HepG2 (cell line): ENCODE results near the gene KAT6B. TPM values are rescaled to one million over a fixed set of nuclear protein-coding genes. Genes with fewer than 3 reads are reported as not detected.

Experiments used
- ATAC-seq: fragments of 200-7000 bp; cut with Tn5 transposase; 3 replicates; pipeline ENCODE4 v1.9.1; 2020; ENCODE audit warnings: mild to moderate bottlenecking, moderate library complexity
- BruUV-seq: library from RNA; stranded (reverse); fragments of 400-500 nt; replicated peaks from 2 replicates; lab custom pipeline; 2021; lab: Mats Ljungman, UMichigan
- CTCF ChIA-PET: fragments of 300-600 bp; formaldehyde crosslinking; extraction: SDS; loops from one replicate; lab custom pipeline; 2021; ENCODE audit warnings: low total read pairs, inconsistent platforms, low intra/inter-chr PET ratio; lab: Yijun Ruan, JAX
- POLR2A ChIA-PET: fragments of 350-600 bp; sonication (Branson Sonifier 250); formaldehyde crosslinking; loops from one replicate; lab custom pipeline; 2020; ENCODE audit warnings: antibody characterized with exemption, inconsistent platforms; lab: Yijun Ruan, JAX
- DNase-seq: peaks from one replicate; pipeline ENCODE4 v3.0.0-alpha.2; 2015; ENCODE audit warnings: low spot score
- FAIRE-seq: peaks from 3 replicates; lab custom pipeline; 2011; peaks lifted over from hg19 to GRCh38; lab: Jason Lieb, UNC
- H2AFZ ChIP-seq: one replicate; pipeline ENCODE4 v1.6.1; 2011; ENCODE audit warnings: low read length, inconsistent platforms
- H3K27ac ChIP-seq: fragments of 300-600 bp; 3 replicates; pipeline ENCODE4 v1.8.0; 2011; ENCODE audit warnings: mixed run types, mild to moderate bottlenecking, mixed read lengths, low read length, inconsistent platforms; ENCODE audit not compliant: insufficient read depth; ENCODE audit errors: extremely low read length
- H3K27me3 ChIP-seq, 2 experiments: fragments of 200-600 bp in 1 of 2; 2 replicates in 1 of 2; 3 replicates in 1 of 2; pipeline versions ENCODE4 v1.6.0 to v1.8.0; 2011; ENCODE audit warnings: low read length in 2 of 2, mild to moderate bottlenecking in 2 of 2, moderate library complexity in 2 of 2, inconsistent platforms in 1 of 2; ENCODE audit not compliant: insufficient read depth in 2 of 2, control insufficient read depth in 1 of 2
- H3K36me3 ChIP-seq, 2 experiments: fragments of 200-600 bp in 1 of 2; replicated peaks in 1 of 2; 2 replicates in 1 of 2; 3 replicates in 1 of 2; pipeline versions ENCODE4 v1.5.1 to v1.8.0; 2011; ENCODE audit warnings: low read length in 2 of 2, inconsistent platforms in 1 of 2; ENCODE audit not compliant: insufficient read depth in 2 of 2, control insufficient read depth in 1 of 2
- H3K4me1 ChIP-seq: 2 replicates; pipeline ENCODE4 v1.5.1; 2012; ENCODE audit warnings: low read length, inconsistent platforms; ENCODE audit not compliant: insufficient read depth
- H3K4me2 ChIP-seq: 2 replicates; pipeline ENCODE4 v1.6.0; 2011; ENCODE audit warnings: low read depth, low read length, inconsistent platforms
- H3K4me3 ChIP-seq, 3 experiments: fragments of 200-600 bp in 1 of 3; sonication (generic), shearing (Covaris generic) in 1 of 3; replicated peaks in 1 of 3; 2 replicates each; pipeline ENCODE4 v1.5.1; 2011 to 2016; ENCODE audit warnings: low read length in 3 of 3, inconsistent platforms in 2 of 3, low read depth in 2 of 3, mild to moderate bottlenecking in 2 of 3, control low read depth in 1 of 3, mixed read lengths in 1 of 3; ENCODE audit not compliant: insufficient read depth in 1 of 3
- H3K79me2 ChIP-seq: one replicate; pipeline ENCODE4 v1.6.1; 2011; ENCODE audit warnings: low read length, inconsistent platforms; ENCODE audit not compliant: insufficient read depth
- H3K9ac ChIP-seq: 2 replicates; pipeline ENCODE4 v1.6.0; 2011; ENCODE audit warnings: mild to moderate bottlenecking, low read depth, low read length, inconsistent platforms; ENCODE audit not compliant: insufficient read depth
- H3K9me3 ChIP-seq: 2 replicates; pipeline ENCODE4 v1.5.1; 2012; ENCODE audit warnings: mild to moderate bottlenecking, low read length
- H4K20me1 ChIP-seq: 2 replicates; pipeline ENCODE4 v1.6.0; 2011; ENCODE audit warnings: inconsistent platforms, mild to moderate bottlenecking, low read length, moderate library complexity; ENCODE audit not compliant: insufficient read depth
- ARHGAP35 ChIP-seq: sonication (generic); formaldehyde crosslinking; IDR thresholded peaks from 2 replicates; pipeline ENCODE4 v1.9.0; 2022; ENCODE audit warnings: mild to moderate bottlenecking, inconsistent platforms, moderate library complexity, missing genetic modification reagents, borderline replicate concordance
- ARNT2 ChIP-seq: sonication (generic); formaldehyde crosslinking; IDR thresholded peaks from 2 replicates; pipeline ENCODE4 v1.8.0; 2022; ENCODE audit warnings: mild to moderate bottlenecking, low read depth, missing genetic modification reagents, moderate library complexity
- ELF1 ChIP-seq: sonication (generic); formaldehyde crosslinking; IDR thresholded peaks from 2 replicates; pipeline ENCODE4 v1.4.0; 2020; ENCODE audit warnings: missing genetic modification reagents
- KDM1A ChIP-seq: IDR thresholded peaks from 2 replicates; pipeline ENCODE4 v1.6.1; 2016; ENCODE audit warnings: missing compliant biosample characterization
- MIER3 ChIP-seq: IDR thresholded peaks from 2 replicates; pipeline ENCODE4 v1.6.1; 2016; ENCODE audit warnings: missing compliant biosample characterization, borderline replicate concordance
- MTA1 ChIP-seq: sonication (generic); formaldehyde crosslinking; IDR thresholded peaks from 2 replicates; pipeline ENCODE4 v1.4.0; 2020; ENCODE audit warnings: missing genetic modification reagents, mild to moderate bottlenecking, borderline replicate concordance
- PHF8 ChIP-seq: sonication (generic); formaldehyde crosslinking; IDR thresholded peaks from 2 replicates; pipeline ENCODE4 v1.5.0; 2020; ENCODE audit warnings: missing genetic modification reagents
- POLR2AphosphoS2 ChIP-seq: IDR thresholded peaks from 2 replicates; pipeline ENCODE4 v1.6.1; 2011; ENCODE audit warnings: low read depth, low read length, improper control_type of control experiment
- STAG1 ChIP-seq: sonication (generic); formaldehyde crosslinking; IDR thresholded peaks from 2 replicates; pipeline ENCODE4 v1.4.0; 2020; ENCODE audit warnings: missing genetic modification reagents
- STAT5B ChIP-seq: sonication (generic); formaldehyde crosslinking; IDR thresholded peaks from 2 replicates; pipeline ENCODE4 v1.4.0; 2020; ENCODE audit warnings: missing genetic modification reagents
- YY1 ChIP-seq: IDR thresholded peaks from 2 replicates; pipeline ENCODE4 v1.6.1; 2011; ENCODE audit warnings: low read length, low read depth, moderate library complexity, mild to moderate bottlenecking; ENCODE audit not compliant: insufficient read depth, insufficient replicate concordance
- ZNF468 ChIP-seq: sonication (generic); formaldehyde crosslinking; IDR thresholded peaks from 2 replicates; pipeline ENCODE4 v1.8.0; 2022; ENCODE audit warnings: mild to moderate bottlenecking, moderate library complexity, missing genetic modification reagents
- ZNF709 ChIP-seq: sonication (generic); formaldehyde crosslinking; IDR thresholded peaks from 2 replicates; pipeline ENCODE4 v1.5.0; 2020; ENCODE audit warnings: mild to moderate bottlenecking, missing genetic modification reagents
- ZNF781 ChIP-seq: sonication (generic); formaldehyde crosslinking; IDR thresholded peaks from 2 replicates; pipeline ENCODE4 v1.5.1; 2020; ENCODE audit warnings: borderline replicate concordance, mild to moderate bottlenecking, missing genetic modification reagents; ENCODE audit errors: not compliant biosample characterization
- WGBS: methylation state at CpG from one replicate; pipeline ENCODE4 v1.1.6; 2017; ENCODE audit warnings: low lambda C conversion rate; 5-methylcytosine and 5-hydroxymethylcytosine counted together
- in situ Hi-C: cut with HindIII; loops from 2 replicates; pipeline ENCODE4 v1.10.0; 2017; ENCODE audit warnings: low pct_unique_long_range_greater_than_20kb; ENCODE audit not compliant: extremely low pct_ligation_motif_present
- intact Hi-C: fragments of 100-400 bp; cut with micrococcal nuclease; formaldehyde crosslinking; loops from one replicate; pipeline ENCODE4 v1.10.0; 2022; ENCODE audit not compliant: unreplicated experiment
- polyA plus RNA-seq, 8 experiments: library from polyadenylated mRNA; depleted of rRNA in 3 of 8; stranded (reverse) in 7 of 8; unstranded in 1 of 8; fragments of >200 nt; fragmentation: Illumina TruSeq in 4 of 8; extraction: Trizol in 4 of 8; gene quantifications; 2 replicates each; pipeline versions ENCODE4 v1.2.1 to v1.2.3, GENCODE V29; 2011 to 2016; ENCODE audit warnings: low read depth in 4 of 8, missing spikeins in 1 of 8, mixed read lengths in 1 of 8; ENCODE audit not compliant: insufficient read depth in 1 of 8
- total RNA-seq, 5 experiments: library from RNA; depleted of rRNA; stranded (reverse); fragments of >200 nt; fragmentation: Illumina TruSeq; extraction: Trizol; gene quantifications; 2 replicates each; pipeline ENCODE4 v1.2.3, GENCODE V29; 2016; ENCODE audit warnings: low read depth in 1 of 5
- TF ChIP-seq, protein P1 (sequence below): sonication (generic); formaldehyde crosslinking; conservative IDR thresholded peaks from 2 replicates; pipeline ENCODE4 v1.4.0; 2020; ENCODE audit warnings: missing genetic modification reagents
- TF ChIP-seq, protein P2 (sequence below): IDR thresholded peaks from 2 replicates; pipeline ENCODE4 v1.6.1; 2016; ENCODE audit warnings: missing biosample characterization, missing genetic modification reagents, low read depth
- TF ChIP-seq, protein P3 (sequence below): sonication (generic); formaldehyde crosslinking; IDR thresholded peaks from 2 replicates; pipeline ENCODE4 v1.8.0; 2023; ENCODE audit warnings: mild to moderate bottlenecking, missing genetic modification reagents
- TF ChIP-seq, protein P4 (sequence below): sonication (generic); formaldehyde crosslinking; IDR thresholded peaks from 2 replicates; pipeline ENCODE4 v1.4.0; 2020; ENCODE audit warnings: missing genetic modification reagents
- TF ChIP-seq, protein P5 (sequence below): sonication (generic); formaldehyde crosslinking; IDR thresholded peaks from 2 replicates; pipeline ENCODE4 v1.4.0; 2020; ENCODE audit warnings: mild to moderate bottlenecking, missing genetic modification reagents

The KAT6B gene
- total and polyA plus RNA-seq, 2 of the 13 experiments (the other 11 are each of a cell fraction or from before 2014, with no cell fraction given), result 3.0 to 9.5 TPM

DNA sequence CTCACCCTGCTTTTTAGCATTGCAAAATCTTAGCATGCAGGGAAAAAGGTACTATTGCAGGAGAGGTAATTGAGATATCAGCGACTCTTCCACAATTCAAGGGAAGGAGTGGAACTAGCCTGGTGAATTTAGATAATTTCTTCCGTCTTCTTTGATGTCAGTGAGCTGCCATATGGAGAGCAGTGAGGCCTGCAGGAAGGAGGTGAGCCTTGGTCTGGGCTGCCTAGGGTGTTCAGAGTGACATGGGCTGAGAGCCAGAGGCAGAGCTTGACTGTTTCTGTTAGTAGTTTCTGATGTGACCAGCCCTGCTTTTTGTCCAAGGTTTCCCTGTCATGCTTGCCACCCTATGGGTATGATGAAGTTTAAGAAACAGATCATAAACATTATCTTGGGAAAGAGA is 28.6 kb downstream of the KAT6B start:
- no TSS peak for BruUV-seq
- ATAC-seq, result no peak
- Histone ChIP-seq H3K79me2 (peaks cover 10% of the 10 kb centered on the region), H3K27ac (no peak overlapping the region), H3K9me3 (no peaks in the 10 kb centered on the region), H2AFZ (no peak overlapping the region), H3K27me3 (no peaks in the 10 kb centered on the region), H3K9ac (no peak overlapping the region), H3K36me3 (no peaks in the 10 kb centered on the region), H3K4me3 (no peak overlapping the region), H3K4me2 (no peak overlapping the region), H3K4me1 (no peaks in the 10 kb centered on the region), H4K20me1 (no peaks in the 10 kb centered on the region)
- TF ChIP-seq MIER3 (CRISPR knock-in tag) (no peak), ARHGAP35 (CRISPR knock-in tag) (no peak), MTA1 (CRISPR knock-in tag) (no peak), ELF1 (CRISPR knock-in tag) (no peak), YY1 (no peak), KDM1A (CRISPR knock-in tag) (no peak), ARNT2 (CRISPR knock-in tag) (no peak), POLR2AphosphoS2 (no peak), ZNF781 (CRISPR knock-in tag) (no peak), PHF8 (CRISPR knock-in tag) (no peak), ZNF709 (CRISPR knock-in tag) (no peak), ZNF468 (CRISPR knock-in tag) (no peak), STAT5B (CRISPR knock-in tag) (no peak), STAG1 (CRISPR knock-in tag) (no peak)
- TF ChIP-seq, protein P1, sequence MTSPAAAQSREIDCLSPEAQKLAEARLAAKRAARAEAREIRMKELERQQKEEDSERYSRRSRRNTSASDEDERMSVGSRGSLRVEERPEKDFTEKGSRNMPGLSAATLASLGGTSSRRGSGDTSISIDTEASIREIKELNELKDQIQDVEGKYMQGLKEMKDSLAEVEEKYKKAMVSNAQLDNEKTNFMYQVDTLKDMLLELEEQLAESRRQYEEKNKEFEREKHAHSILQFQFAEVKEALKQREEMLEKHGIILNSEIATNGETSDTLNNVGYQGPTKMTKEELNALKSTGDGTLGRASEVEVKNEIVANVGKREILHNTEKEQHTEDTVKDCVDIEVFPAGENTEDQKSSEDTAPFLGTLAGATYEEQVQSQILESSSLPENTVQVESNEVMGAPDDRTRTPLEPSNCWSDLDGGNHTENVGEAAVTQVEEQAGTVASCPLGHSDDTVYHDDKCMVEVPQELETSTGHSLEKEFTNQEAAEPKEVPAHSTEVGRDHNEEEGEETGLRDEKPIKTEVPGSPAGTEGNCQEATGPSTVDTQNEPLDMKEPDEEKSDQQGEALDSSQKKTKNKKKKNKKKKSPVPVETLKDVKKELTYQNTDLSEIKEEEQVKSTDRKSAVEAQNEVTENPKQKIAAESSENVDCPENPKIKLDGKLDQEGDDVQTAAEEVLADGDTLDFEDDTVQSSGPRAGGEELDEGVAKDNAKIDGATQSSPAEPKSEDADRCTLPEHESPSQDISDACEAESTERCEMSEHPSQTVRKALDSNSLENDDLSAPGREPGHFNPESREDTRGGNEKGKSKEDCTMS (CRISPR knock-in tag), result no peak
- TF ChIP-seq, protein P2, sequence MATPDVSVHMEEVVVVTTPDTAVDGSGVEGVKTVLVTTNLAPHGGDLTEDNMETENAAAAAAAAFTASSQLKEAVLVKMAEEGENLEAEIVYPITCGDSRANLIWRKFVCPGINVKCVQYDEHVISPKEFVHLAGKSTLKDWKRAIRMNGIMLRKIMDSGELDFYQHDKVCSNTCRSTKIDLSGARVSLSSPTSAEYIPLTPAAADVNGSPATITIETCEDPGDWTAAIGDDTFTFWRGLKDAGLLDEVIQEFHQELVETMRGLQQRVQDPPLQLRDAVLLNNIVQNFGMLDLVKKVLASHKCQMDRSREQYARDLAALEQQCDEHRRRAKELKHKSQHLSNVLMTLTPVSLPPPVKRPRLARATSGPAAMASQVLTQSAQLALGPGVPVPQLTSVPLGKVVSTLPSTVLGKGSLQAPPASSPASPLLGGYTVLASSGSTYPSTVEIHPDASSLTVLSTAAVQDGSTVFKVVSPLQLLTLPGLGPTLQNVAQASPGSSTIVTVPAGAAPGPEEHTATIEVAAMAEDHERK (CRISPR knock-in tag), result no peak
- TF ChIP-seq, protein P3, sequence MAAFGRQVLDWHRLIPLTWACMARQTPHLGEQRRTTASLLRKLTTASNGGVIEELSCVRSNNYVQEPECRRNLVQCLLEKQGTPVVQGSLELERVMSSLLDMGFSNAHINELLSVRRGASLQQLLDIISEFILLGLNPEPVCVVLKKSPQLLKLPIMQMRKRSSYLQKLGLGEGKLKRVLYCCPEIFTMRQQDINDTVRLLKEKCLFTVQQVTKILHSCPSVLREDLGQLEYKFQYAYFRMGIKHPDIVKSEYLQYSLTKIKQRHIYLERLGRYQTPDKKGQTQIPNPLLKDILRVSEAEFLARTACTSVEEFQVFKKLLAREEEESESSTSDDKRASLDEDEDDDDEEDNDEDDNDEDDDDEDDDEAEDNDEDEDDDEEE (CRISPR knock-in tag), result no peak
- TF ChIP-seq, protein P4, sequence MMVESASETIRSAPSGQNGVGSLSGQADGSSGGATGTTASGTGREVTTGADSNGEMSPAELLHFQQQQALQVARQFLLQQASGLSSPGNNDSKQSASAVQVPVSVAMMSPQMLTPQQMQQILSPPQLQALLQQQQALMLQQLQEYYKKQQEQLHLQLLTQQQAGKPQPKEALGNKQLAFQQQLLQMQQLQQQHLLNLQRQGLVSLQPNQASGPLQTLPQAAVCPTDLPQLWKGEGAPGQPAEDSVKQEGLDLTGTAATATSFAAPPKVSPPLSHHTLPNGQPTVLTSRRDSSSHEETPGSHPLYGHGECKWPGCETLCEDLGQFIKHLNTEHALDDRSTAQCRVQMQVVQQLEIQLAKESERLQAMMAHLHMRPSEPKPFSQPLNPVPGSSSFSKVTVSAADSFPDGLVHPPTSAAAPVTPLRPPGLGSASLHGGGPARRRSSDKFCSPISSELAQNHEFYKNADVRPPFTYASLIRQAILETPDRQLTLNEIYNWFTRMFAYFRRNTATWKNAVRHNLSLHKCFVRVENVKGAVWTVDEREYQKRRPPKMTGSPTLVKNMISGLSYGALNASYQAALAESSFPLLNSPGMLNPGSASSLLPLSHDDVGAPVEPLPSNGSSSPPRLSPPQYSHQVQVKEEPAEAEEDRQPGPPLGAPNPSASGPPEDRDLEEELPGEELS (CRISPR knock-in tag), result no peak
- TF ChIP-seq, protein P5, sequence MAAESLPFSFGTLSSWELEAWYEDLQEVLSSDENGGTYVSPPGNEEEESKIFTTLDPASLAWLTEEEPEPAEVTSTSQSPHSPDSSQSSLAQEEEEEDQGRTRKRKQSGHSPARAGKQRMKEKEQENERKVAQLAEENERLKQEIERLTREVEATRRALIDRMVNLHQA (CRISPR knock-in tag), result no peak
- in situ Hi-C loops (no loop called here), intact Hi-C loops (no loop called here)
- CTCF ChIA-PET, result no interaction called here
- 93% methylated on average over 2 of the region's 2 CpGs for WGBS
- POLR2A ChIA-PET, result no interaction called here
- DNase-seq, result no peak
- FAIRE-seq, result no peak
